Thyroid gland (tissue), 4 donors: Measurements from ENCODE around the gene PLXNA4.

ENCODE experiments used
- CTCF ChIP-seq, 6 experiments: fragments of 200-600 bp in 3 of 6; fragments of 450-650 bp in 3 of 6; sonication (generic) in 3 of 6; IDR thresholded peaks; one replicate each; pipeline ENCODE4 v1.5.1; 2016 to 2019; ENCODE audit warnings: antibody characterized with exemption in 6 of 6, mild to moderate bottlenecking in 2 of 6, inconsistent platforms in 1 of 6, moderate library complexity in 1 of 6
- POLR2A ChIP-seq, 2 donors: fragments of 450-650 bp; IDR thresholded peaks; one replicate each; pipeline ENCODE4 v1.6.1; 2017; ENCODE audit warnings: antibody characterized with exemption in 2 of 2, mild to moderate bottlenecking in 2 of 2, moderate library complexity in 1 of 2

GRCh38 chr7:132504852-132505251 lies 71.4 kb downstream of the PLXNA4 start:
- TF ChIP-seq CTCF (IDR thresholded peaks at IDR 0.05): no peak
- TF ChIP-seq POLR2A (IDR thresholded peaks at IDR 0.05): no peak
